B cell (primary cell): ENCODE results near the gene METRNL. TPM values are rescaled to one million over a fixed set of nuclear protein-coding genes. Genes with fewer than 3 reads are reported as not detected.
A peak's percentile ranks its signal among the peaks of the same experiment; 100 is the strongest.

ENCODE experiments used
- ATAC-seq: fragments of 200-7000 bp; cut with Tn5 transposase; one replicate; pipeline ENCODE4 v1.10.0; 2021; ENCODE audit warnings: low read depth, mild to moderate bottlenecking, moderate number of reproducible peaks, moderate library complexity
- CTCF ChIA-PET: fragments of 350-600 bp; sonication (Branson Sonifier 250); formaldehyde crosslinking; loops from one replicate; lab custom pipeline; 2021; ENCODE audit warnings: antibody characterized with exemption, inconsistent platforms; lab: Charles Lee
- POLR2A ChIA-PET: fragments of 350-600 bp; sonication (Branson Sonifier 250); formaldehyde crosslinking; loops from one replicate; lab custom pipeline; 2021; ENCODE audit warnings: antibody characterized with exemption; lab: Charles Lee
- DNase-seq: peaks from one replicate; pipeline ENCODE4 v3.0.0; 2013
- H2AFZ ChIP-seq: 2 replicates; pipeline ENCODE4 v1.6.1; 2012; ENCODE audit warnings: mild to moderate bottlenecking, low read depth, low read length; ENCODE audit not compliant: insufficient read depth, poor library complexity, severe bottlenecking
- H3K27ac ChIP-seq, 2 donors: 1 replicate in 1 of 2; 2 replicates in 1 of 2; pipeline ENCODE4 v1.5.1; 2012 to 2013; ENCODE audit warnings: low read length in 2 of 2, mild to moderate bottlenecking in 2 of 2, moderate library complexity in 1 of 2
- H3K27me3 ChIP-seq, 4 experiments: fragments of 200-600 bp in 1 of 4; sonication (generic) in 1 of 4; replicated peaks in 1 of 4; 1 replicate in 2 of 4; 2 replicates in 2 of 4; pipeline versions ENCODE4 v1.6.1 to v1.7.0; 2013 to 2016; ENCODE audit warnings: low read length in 3 of 4, mild to moderate bottlenecking in 2 of 4, mixed read lengths in 1 of 4, moderate library complexity in 1 of 4; ENCODE audit not compliant: insufficient read depth in 4 of 4, control insufficient read depth in 3 of 4; ENCODE audit errors: control extremely low read depth in 1 of 4
- H3K36me3 ChIP-seq, 2 experiments: replicated peaks in 1 of 2; 1 replicate in 1 of 2; 2 replicates in 1 of 2; pipeline versions ENCODE4 v1.6.1 to v1.7.1; 2013; ENCODE audit warnings: low read length in 1 of 2; ENCODE audit not compliant: insufficient read depth in 2 of 2, control insufficient read depth in 1 of 2; ENCODE audit errors: control extremely low read depth in 1 of 2, extremely low read depth in 1 of 2
- H3K4me1 ChIP-seq, 2 donors: fragments of 200-600 bp in 1 of 2; sonication (generic) in 1 of 2; 1 replicate in 1 of 2; 2 replicates in 1 of 2; pipeline versions ENCODE4 v1.5.1 to v1.6.1; 2013 to 2017; ENCODE audit warnings: low read length in 2 of 2; ENCODE audit not compliant: control insufficient read depth in 2 of 2, insufficient read depth in 2 of 2
- H3K4me2 ChIP-seq: replicated peaks from 2 replicates; pipeline ENCODE3; 2012; ENCODE audit warnings: mild to moderate bottlenecking, low read depth, low read length; ENCODE audit not compliant: poor library complexity, severe bottlenecking
- H3K4me3 ChIP-seq, 5 experiments: fragments of 200-600 bp in 1 of 5; sonication (generic) in 1 of 5; 1 replicate in 3 of 5; 2 replicates in 2 of 5; pipeline versions ENCODE4 v1.5.1 to v1.7.0; 2011 to 2016; ENCODE audit warnings: low read length in 4 of 5, mild to moderate bottlenecking in 4 of 5, low read depth in 2 of 5, control low read depth in 1 of 5, moderate library complexity in 1 of 5; ENCODE audit not compliant: insufficient read depth in 1 of 5; ENCODE audit errors: control extremely low read depth in 1 of 5, extremely low read depth in 1 of 5
- H3K79me2 ChIP-seq: fragments of 200-600 bp; sonication (generic); one replicate; pipeline ENCODE4 v1.6.0; 2016; ENCODE audit warnings: low read length; ENCODE audit not compliant: control insufficient read depth, insufficient read depth
- H3K9ac ChIP-seq: fragments of 200-600 bp; sonication (generic); 2 replicates; pipeline ENCODE4 v1.6.1; 2017; ENCODE audit warnings: mild to moderate bottlenecking, low read length, moderate library complexity
- H3K9me3 ChIP-seq, 3 donors: one replicate each; pipeline versions ENCODE4 v1.6.1 to v1.7.1; 2013; ENCODE audit warnings: low read length in 2 of 3; ENCODE audit not compliant: control insufficient read depth in 2 of 3, insufficient read depth in 1 of 3; ENCODE audit errors: control extremely low read depth in 1 of 3
- H4K20me1 ChIP-seq: 2 replicates; pipeline ENCODE4 v1.6.0; 2012; ENCODE audit warnings: mild to moderate bottlenecking, low read length; ENCODE audit not compliant: insufficient read depth, control insufficient read depth, poor library complexity, severe bottlenecking
- H3K27ac Mint-ChIP-seq: one replicate; pipeline ENCODE4 v1.8.0; 2021; ENCODE audit warnings: mixed read lengths
- H3K27me3 Mint-ChIP-seq: one replicate; pipeline ENCODE4 v1.8.0; 2021; ENCODE audit warnings: mixed read lengths
- H3K4me1 Mint-ChIP-seq: one replicate; pipeline ENCODE4 v1.8.0; 2021; ENCODE audit warnings: mixed read lengths
- H3K4me3 Mint-ChIP-seq: one replicate; pipeline ENCODE4 v1.8.0; 2021; ENCODE audit warnings: mixed read lengths
- H3K9me3 Mint-ChIP-seq: one replicate; pipeline ENCODE4 v1.8.0; 2022; ENCODE audit warnings: mixed read lengths; ENCODE audit not compliant: insufficient read depth
- CTCF ChIP-seq: fragments of 200-600 bp; IDR thresholded peaks from one replicate; pipeline ENCODE4 v1.8.0; 2022; ENCODE audit warnings: antibody characterized with exemption, mild to moderate bottlenecking
- EZH2 ChIP-seq: IDR thresholded peaks from 2 replicates; pipeline ENCODE4 v1.6.1; 2012; ENCODE audit warnings: borderline replicate concordance, low read depth, mild to moderate bottlenecking, moderate library complexity, low read length; ENCODE audit not compliant: insufficient read depth, poor library complexity, severe bottlenecking
- WGBS: methylation state at CpG from one replicate; pipeline ENCODE4 v1.1.5; 2013; ENCODE audit warnings: missing lambda C conversion rate; ENCODE audit not compliant: insufficient coverage; 5-methylcytosine and 5-hydroxymethylcytosine counted together
- intact Hi-C: fragments of 100-400 bp; cut with micrococcal nuclease; formaldehyde crosslinking; loops from one replicate; pipeline ENCODE4 v1.10.0; 2022
- polyA plus RNA-seq: library from polyadenylated mRNA; depleted of rRNA; stranded (reverse); fragments of >200 nt; gene quantifications from 2 replicates; pipeline ENCODE4 v1.2.3, GENCODE V29; 2012
- total RNA-seq, 2 donors: library from RNA; stranded (reverse); fragments of 120-200 nt in 1 of 2; gene quantifications; 1 replicate in 1 of 2; 2 replicates in 1 of 2; pipeline versions ENCODE4 v1.2.3 to v1.2.4, GENCODE V29; 2013 to 2022

Gene METRNL
- total and polyA plus RNA-seq, 2 donors (not counting 1 experiment from before 2014, with no cell fraction given), result 11.8 to 18.4 TPM

GRCh38 chr17:83103943-83104311 lies 24.5 kb downstream of the METRNL start:
- no peak for TF ChIP-seq EZH2
- TF ChIP-seq CTCF, result no peak
- peak overlapping the region; percentile 47 for H3K4me2 ChIP-seq
- POLR2A ChIA-PET, result no interaction called here
- ATAC-seq (no peak), DNase-seq (no peak)
- H2AFZ ChIP-seq, result no peak overlapping the region
- no peaks in the 10 kb centered on the region for H3K9me3 Mint-ChIP-seq
- intact Hi-C loops, result no loop called here
- peaks cover 0 to 28% (median 0%) of the 10 kb centered on the region in 3 donors for H3K9me3 ChIP-seq
- no peak overlapping the region for H3K4me3 Mint-ChIP-seq
- CTCF ChIA-PET, result no interaction called here
- H3K27me3 Mint-ChIP-seq, result peaks cover 18% of the 10 kb centered on the region
- H4K20me1 ChIP-seq, result no peaks in the 10 kb centered on the region
- H3K4me3 ChIP-seq, result peak overlapping the region in 1 of 5 experiments; percentile 15
- no peak overlapping the region for H3K27ac Mint-ChIP-seq
- peaks cover 0 to 36% (median 10%) of the 10 kb centered on the region in 4 experiments for H3K27me3 ChIP-seq
- no peak overlapping the region for H3K9ac ChIP-seq
- H3K36me3 ChIP-seq, result no peaks in the 10 kb centered on the region
- 94% methylated on average over 10 of the region's 10 CpGs for WGBS
- no peaks in the 10 kb centered on the region for H3K79me2 ChIP-seq
- peaks cover 21% of the 10 kb centered on the region for H3K4me1 Mint-ChIP-seq
- no peak overlapping the region for H3K27ac ChIP-seq
- peaks cover 27 to 33% of the 10 kb centered on the region in 2 donors for H3K4me1 ChIP-seq

GRCh38 chr17:83104577-83105505 lies 25.4 kb downstream of the METRNL start:
- Histone ChIP-seq H3K4me1 (peaks cover 18 to 23% of the 10 kb centered on the region in 2 donors), H3K27me3 (peaks cover 0 to 36% (median 7%) of the 10 kb centered on the region in 4 experiments), H3K36me3 (no peaks in the 10 kb centered on the region), H3K27ac (no peak overlapping the region), H3K9me3 (peaks cover 0 to 27% (median 0%) of the 10 kb centered on the region in 3 donors), H3K79me2 (no peaks in the 10 kb centered on the region), H4K20me1 (no peaks in the 10 kb centered on the region), H2AFZ (no peak overlapping the region), H3K4me3 (no peak overlapping the region), H3K9ac (no peak overlapping the region), H3K4me2 (no peak overlapping the region)
- H3K4me3 Mint-ChIP-seq, result no peak overlapping the region
- ChIA-PET CTCF (no interaction called here), POLR2A (no interaction called here)
- H3K27me3 Mint-ChIP-seq, result peaks cover 22% of the 10 kb centered on the region
- TF ChIP-seq EZH2, result no peak
- TF ChIP-seq CTCF, result no peak
- intact Hi-C loops, result no loop called here
- ATAC-seq (no peak), DNase-seq (no peak)
- H3K4me1 Mint-ChIP-seq, result peaks cover 15% of the 10 kb centered on the region
- WGBS, result 90% methylated on average over 45 of the region's 45 CpGs
- H3K27ac Mint-ChIP-seq, result peak overlapping the region; percentile 15
- H3K9me3 Mint-ChIP-seq, result no peaks in the 10 kb centered on the region
